Activated CD4-positive, alpha-beta T cell treated with anti-CD3 and anti-CD28 coated beads, Interleukin-2, amount 50 U/mL, for 16 hours (primary cell): ENCODE results near the gene HOXB5.
A peak's percentile ranks its signal among the peaks of the same experiment; 100 is the strongest.

ENCODE experiments used
- DNase-seq: peaks from one replicate; pipeline ENCODE4 v3.0.0-alpha.2; 2020

HOXB5 gene

GRCh38 chr17:48589060-48589830, 4.3 kb downstream of the HOXB5 start:
- no peak for DNase-seq

GRCh38 chr17:48588528-48588927, 5.1 kb downstream of the HOXB5 start:
- no peak for DNase-seq

DNA sequence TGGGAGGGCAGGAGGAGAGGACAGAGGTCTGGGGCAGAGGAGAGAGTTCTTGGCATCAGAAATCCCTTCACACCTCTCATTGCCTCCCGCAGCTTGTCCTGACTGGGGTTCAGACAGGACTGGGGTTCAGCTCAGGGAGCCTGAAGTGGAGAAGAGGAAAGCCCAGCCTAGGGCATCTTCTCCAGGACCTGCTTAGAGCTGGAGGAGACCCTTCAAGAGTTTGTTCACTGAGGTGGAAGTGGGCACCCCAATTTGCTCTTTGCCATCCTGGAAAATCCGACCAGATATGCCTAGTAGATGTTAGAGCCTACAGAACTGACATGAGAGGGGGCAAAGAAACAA, 5.5 kb downstream of the HOXB5 start:
- no peak for DNase-seq

DNA sequence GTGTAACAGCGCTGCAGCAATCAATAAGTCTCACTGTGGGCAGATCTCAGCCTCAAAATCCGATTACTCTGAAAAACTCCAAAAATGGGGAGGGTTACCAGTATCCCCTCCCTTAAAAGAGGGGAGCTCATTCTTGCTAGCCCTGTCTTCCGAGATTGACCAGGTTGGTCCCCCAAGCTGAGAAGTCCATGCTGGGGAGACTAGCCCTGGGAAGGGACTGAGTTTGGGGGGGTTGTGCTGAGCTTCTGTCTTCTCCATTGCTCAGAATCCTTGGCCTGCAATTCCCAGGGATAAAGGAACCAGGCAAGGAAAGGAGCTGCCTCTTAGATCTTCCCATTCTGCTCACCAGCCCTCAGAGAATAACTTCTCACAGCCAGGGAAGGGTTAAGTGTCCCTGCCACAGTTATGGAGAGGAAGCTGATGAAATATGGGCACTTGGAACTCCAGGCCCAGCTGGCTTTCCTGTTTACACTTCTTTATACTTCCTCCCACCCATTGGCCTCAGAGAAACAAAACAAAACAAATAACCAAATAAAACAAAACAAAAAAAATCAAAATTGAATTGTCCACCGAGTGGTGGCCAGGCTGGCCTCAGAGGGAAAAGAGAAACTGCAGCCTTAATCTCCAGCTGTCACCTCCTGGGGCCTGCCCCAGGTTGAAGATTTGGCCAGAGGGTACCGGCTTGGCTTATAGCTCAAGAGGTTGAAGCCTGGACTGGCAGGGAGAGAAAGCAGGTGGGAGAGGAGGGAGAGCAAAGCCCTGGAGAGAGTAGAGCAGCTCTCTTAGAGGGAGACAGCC, 6.1 kb downstream of the HOXB5 start:
- no peak for DNase-seq

DNA sequence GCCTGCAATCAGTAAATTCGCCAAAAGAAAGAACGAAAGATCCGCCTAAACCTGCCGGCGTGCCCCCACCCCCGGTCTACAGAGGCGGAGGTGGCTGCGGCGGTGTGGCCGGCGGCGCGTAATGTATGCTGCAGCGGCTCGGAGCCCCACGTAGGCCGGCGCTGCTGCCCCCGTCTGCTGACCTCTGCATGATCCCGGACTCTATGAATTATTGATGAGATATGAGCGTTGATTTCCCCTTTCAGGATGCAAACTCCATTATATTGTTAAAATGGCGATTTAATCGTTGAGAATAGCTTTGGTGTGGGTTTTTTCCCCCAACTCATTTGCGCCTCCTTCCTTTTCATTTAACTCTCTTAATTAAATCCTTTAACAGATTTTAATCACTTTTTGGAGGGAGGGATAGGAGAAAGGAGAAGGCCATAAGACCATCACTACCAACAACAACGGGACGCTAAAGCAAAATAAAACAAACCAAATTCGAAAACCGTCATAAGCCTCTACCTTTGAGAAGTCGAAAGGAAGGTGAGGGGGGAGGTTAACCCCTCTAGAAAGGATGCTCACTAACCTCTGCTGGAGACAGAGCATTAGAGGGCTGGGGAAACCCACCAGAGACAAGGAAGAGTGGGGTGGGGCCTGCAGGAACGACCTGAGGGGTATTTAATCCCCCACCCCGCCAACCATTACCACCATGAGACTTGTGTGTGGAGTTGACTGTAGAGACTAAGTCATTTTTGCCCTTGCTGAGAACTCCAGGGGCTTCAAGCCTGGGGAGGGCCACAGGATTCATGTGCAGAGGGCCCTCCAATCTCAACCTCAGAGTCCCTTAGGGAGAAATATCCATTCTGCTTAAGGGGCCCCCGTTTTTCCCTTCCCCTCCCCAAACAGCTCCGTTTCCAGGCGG, 7.0 kb downstream of the HOXB5 start:
- no peak for DNase-seq

DNA sequence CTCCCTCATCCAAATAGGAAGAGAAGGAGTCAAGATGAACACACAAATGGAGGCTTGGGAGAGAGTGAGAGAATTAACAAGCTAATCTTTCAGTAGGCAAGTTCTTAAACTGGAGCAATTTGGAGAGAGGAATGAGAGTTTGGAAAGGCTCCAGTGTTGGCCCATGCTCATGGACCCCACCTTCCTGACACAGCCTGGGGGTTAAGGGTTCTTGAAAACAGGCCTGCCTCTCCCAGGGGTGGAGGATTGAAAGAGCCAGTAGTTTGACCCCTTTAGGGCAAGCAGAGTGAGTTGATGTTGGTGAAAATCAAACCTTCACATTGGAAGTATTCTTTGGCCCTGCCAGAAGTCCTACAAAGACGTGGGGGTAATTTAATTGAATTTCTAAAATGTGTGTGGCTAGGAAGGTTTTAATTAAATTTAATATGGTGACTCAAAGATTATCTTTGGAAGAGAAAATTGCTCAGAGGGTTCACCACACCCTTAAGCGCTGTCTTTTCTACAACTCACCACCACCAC, 9.3 kb downstream of the HOXB5 start:
- DNase-seq, result no peak

- DNase-seq, result no peak
Observed at GRCh38 chr17:48583708-48584222, 9.8 kb downstream of the HOXB5 start.

GRCh38 chr17:48582750-48583069, 10.9 kb downstream of the HOXB5 start:
- DNase-seq, result no peak

- DNase-seq, result no peak
Observed at GRCh38 chr17:48579760-48580554, 13.6 kb downstream of the HOXB5 start.

DNA sequence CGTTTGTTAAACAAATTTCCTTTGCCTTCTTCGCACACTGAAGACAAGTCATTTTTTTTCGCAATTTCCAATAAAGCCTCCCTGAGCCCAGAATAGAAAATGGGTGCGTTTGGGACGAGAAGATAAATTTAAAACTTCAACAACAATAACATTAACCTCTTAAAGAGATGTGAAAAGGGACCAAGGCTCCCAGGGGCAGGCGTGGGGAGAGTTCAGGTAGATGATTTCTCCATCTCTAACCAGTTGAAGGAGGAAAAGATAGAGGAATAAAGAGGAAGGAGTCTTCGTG, 14.2 kb downstream of the HOXB5 start:
- DNase-seq, result no peak

GRCh38 chr17:48578616-48579470, 14.7 kb downstream of the HOXB5 start:
- no peak for DNase-seq

GRCh38 chr17:48577946-48578615, 15.5 kb downstream of the HOXB5 start, which contains the start of gene HOXB4:
Gene HOXB4 (minus strand): TSS chr17:48578350. CDS start chr17:48578319, 31 bp downstream.
- peak; percentile 81 for DNase-seq

DNA sequence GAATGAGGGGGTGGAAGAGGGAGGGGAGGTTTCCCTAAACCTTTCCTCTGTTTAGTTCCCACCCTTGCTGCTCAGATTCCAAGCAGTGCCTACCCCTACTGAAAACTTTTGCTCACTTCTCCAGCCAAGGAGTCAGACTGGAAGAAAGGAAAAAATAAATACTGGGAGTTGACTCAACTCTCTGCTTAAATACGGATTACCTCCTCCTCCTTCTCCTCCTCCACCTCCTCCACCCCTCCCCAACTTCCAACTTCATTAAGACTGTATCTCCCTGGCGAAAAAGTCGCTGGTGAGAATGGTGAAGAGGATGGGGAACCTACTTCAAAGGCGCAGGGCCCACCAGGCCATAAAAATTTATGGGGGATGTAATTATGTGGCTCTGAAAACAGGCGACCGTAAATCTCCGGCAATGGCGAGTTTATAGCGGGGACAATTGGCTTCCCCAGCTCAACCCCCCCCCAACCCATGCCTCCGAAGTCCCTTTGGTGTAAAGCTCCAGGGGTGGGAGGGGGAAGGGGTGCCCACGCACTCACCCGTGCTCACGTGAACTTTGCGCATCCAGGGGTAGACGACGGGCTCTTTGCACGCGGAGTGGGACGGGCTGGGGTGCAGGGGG, 16.1 kb downstream of the HOXB5 start:
- DNase-seq, result no peak

DNA sequence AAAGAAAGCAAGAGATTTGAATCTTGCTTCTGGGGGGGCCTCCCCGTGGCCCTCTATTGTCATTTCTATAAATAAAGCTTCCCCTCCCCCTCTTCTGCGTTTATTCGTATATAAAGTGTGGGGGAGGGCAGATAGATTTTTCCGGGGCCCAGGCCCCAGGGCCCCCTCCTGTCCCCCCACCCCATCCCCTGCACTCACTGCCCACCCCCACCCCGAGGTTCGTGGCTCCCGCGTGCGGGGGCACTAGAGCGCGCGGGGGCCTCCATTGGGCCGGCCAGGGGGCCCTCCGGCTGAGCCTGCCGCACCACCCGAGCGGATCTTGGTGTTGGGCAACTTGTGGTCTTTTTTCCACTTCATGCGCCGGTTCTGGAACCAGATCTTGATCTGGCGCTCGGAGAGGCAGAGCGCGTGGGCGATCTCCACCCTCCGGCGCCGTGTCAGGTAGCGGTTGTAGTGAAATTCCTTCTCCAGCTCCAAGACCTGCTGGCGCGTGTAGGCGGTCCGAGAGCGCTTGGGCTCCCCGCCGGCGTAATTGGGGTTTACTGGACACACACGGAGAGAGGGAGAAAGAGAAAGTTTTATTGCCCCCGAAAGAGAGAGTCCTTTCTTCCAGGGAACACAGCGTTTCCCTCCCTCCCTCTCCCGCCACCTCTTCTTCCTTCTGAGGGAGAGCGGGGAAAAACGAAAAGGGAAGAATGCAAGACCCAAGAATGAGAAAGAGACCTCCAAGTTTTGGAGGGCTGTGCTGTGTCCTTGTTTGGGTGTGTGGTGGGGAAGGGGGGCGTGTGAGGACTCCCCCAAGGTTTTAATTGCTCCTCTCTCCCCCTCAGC, 16.9 kb downstream of the HOXB5 start:
- DNase-seq, result no peak

GRCh38 chr17:48575673-48576478, 17.7 kb downstream of the HOXB5 start:
- DNase-seq, result no peak

- no peak for DNase-seq
Observed at GRCh38 chr17:48575066-48575582, 18.5 kb downstream of the HOXB5 start.

GRCh38 chr17:48574505-48575065, 19.0 kb downstream of the HOXB5 start:
- DNase-seq, result no peak
